ENCODE results near the gene PNMA1. TPM values are rescaled to one million over a fixed set of nuclear protein-coding genes. Genes with fewer than 3 reads are reported as not detected.

Gene PNMA1
- total RNA-seq, 1 experiment from 2014 or later = 24.6 TPM

DNA sequence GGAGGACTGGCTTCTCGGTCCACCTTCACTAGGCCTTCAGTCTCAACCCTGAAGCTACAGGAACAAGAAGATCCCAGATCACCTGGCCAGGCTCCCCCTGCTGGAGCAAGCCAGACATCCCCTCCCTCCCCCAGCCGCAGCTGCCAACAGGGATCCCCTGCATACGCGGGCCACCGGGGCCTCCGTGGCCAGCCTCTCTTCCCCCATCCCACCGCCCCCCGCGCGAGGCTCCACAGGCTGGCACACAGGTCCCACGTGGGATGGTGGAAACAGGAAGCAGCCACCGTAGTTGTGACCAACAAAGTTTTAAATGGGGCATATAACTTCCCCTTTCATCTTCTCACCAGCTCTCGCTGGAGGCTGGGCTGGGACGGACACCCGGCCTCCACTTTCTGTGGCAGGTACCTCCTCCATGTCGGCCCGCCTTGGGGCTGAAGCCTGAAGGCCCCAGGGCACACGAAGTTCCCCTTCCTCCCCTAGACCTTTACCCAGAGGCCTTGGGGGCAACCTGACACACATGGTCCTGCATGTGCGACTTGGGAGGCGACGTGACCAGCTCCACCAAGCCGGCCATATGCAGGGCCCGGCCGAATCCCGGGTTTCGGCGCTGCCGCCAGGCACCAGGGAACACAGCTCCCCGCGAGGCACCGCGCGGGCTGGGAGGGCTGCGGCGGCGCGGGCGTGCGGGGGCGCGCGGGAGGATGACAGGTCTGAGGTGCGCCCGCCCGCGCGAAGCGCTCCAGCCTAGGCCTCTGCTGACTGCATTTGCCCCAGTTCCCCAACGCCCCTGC lies 44.4 kb upstream of the PNMA1 start:
- Histone ChIP-seq H2AFZ (ENCODE audit: low read depth, low read length, poor library complexity, severe bottlenecking) (no peak overlapping the region), H3K4me1 (ENCODE audit: control insufficient read depth in 1 of 2, insufficient read depth in 2 of 2, low read length in 2 of 2) (peaks cover 41 to 78% of the 10 kb centered on the region in 2 experiments), H3K27me3 (ENCODE audit: insufficient read depth, low read length) (no peaks in the 10 kb centered on the region), H3K4me3 (replicated peaks in 1 of 2; ENCODE audit: low read depth in 1 of 2, low read length in 2 of 2) (peak overlapping the region; percentile 79), H4K20me1 (ENCODE audit: insufficient read depth) (no peaks in the 10 kb centered on the region), H3K9ac (ENCODE audit: low read length) (peak overlapping the region; percentile 87), H3K79me2 (ENCODE audit: insufficient read depth, low read length) (peaks cover 56% of the 10 kb centered on the region), H3K36me3 (ENCODE audit: control insufficient read depth in 1 of 2, insufficient read depth in 2 of 2, low read length in 2 of 2) (no peaks in the 10 kb centered on the region), H3K9me2 (ENCODE audit: insufficient read depth) (no peaks in the 10 kb centered on the region), H3K27ac (ENCODE audit: low read depth, low read length) (peak overlapping the region; percentile 95), H3K4me2 (ENCODE audit: low read length) (peak overlapping the region; percentile 96), H3K9me3 (ENCODE audit: control insufficient read depth in 1 of 2, insufficient read depth in 1 of 2, low read depth in 1 of 2, low read length in 2 of 2) (no peaks in the 10 kb centered on the region)
- no TSS peak for BruUV-seq (replicated peaks)
- ChIA-PET CTCF (interaction anchor here (0.7 to 3.2 kb wide), 14 partner anchors 9 to 128 kb away, joined by 3 to 34 read pairs (median 4); partner anchors contain the start of genes PTGR2 and ZNF410), POLR2A (interaction anchor here (1.0 to 3.3 kb wide), 7 partner anchors 14 to 93 kb away, joined by 3 to 14 read pairs (median 5); partner anchors contain the start of gene PTGR2), RAD21 (ENCODE audit: low non-redundant PET in 1 of 2, low total read pairs in 2 of 2, uncharacterized antibody in 2 of 2, unreplicated experiment in 2 of 2) (interaction anchor here (0.7 to 2.0 kb wide), 4 partner anchors 13 to 65 kb away, joined by 3 to 10 read pairs (median 6); no protein-coding TSS in a partner anchor)
- TF ChIP-seq ZNF274 (IDR thresholded peaks at IDR 0.05; ENCODE audit: low read depth, low read length) (no peak), RAD21 (IDR thresholded peaks at IDR 0.05; ENCODE audit: low read depth) (no peak), POLR2AphosphoS5 (IDR thresholded peaks at IDR 0.05; ENCODE audit: low read depth, low read length) (0 out of 2 replicates have a peak, but pooled peaks have one; percentile 25), EGR1 (IDR thresholded peaks at IDR 0.05; ENCODE audit: low read depth) (no peak), FOSL1 (IDR thresholded peaks at IDR 0.05; ENCODE audit: low read depth) (no peak), SIN3A (IDR thresholded peaks at IDR 0.05; ENCODE audit: low read depth) (no peak), TCF7L2 (IDR thresholded peaks at IDR 0.05; ENCODE audit: borderline replicate concordance, extremely low read depth, insufficient read depth, insufficient read length) (peak; percentile 19), SRF (IDR thresholded peaks at IDR 0.05; ENCODE audit: low read depth) (no peak), CEBPB (IDR thresholded peaks at IDR 0.05; ENCODE audit: low read depth) (no peak), YY1 (IDR thresholded peaks at IDR 0.05; ENCODE audit: extremely low read depth, insufficient replicate concordance, low read depth, low read length) (no peak), JUND (IDR thresholded peaks at IDR 0.05) (no peak), CBX3 (IDR thresholded peaks at IDR 0.05; ENCODE audit: low read depth) (no peak), POLR2A (IDR thresholded peaks at IDR 0.05; ENCODE audit: borderline replicate concordance, extremely low read depth, insufficient read depth, insufficient read length) (no peak), ZFX (IDR thresholded peaks at IDR 0.05) (peak; percentile 73)
- TF ChIP-seq, protein P1, sequence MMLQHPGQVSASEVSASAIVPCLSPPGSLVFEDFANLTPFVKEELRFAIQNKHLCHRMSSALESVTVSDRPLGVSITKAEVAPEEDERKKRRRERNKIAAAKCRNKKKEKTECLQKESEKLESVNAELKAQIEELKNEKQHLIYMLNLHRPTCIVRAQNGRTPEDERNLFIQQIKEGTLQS (IDR thresholded peaks at IDR 0.05) = no peak
- TF ChIP-seq, protein P2, sequence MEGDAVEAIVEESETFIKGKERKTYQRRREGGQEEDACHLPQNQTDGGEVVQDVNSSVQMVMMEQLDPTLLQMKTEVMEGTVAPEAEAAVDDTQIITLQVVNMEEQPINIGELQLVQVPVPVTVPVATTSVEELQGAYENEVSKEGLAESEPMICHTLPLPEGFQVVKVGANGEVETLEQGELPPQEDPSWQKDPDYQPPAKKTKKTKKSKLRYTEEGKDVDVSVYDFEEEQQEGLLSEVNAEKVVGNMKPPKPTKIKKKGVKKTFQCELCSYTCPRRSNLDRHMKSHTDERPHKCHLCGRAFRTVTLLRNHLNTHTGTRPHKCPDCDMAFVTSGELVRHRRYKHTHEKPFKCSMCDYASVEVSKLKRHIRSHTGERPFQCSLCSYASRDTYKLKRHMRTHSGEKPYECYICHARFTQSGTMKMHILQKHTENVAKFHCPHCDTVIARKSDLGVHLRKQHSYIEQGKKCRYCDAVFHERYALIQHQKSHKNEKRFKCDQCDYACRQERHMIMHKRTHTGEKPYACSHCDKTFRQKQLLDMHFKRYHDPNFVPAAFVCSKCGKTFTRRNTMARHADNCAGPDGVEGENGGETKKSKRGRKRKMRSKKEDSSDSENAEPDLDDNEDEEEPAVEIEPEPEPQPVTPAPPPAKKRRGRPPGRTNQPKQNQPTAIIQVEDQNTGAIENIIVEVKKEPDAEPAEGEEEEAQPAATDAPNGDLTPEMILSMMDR (IDR thresholded peaks at IDR 0.05 in 2 of 3, conservative IDR thresholded peaks at IDR 0.05 in 1 of 3; ENCODE audit: borderline replicate concordance in 1 of 3, insufficient read depth in 1 of 3, low read depth in 2 of 3, low read length in 2 of 3) = peak in 2 of 3 experiments; percentile 77 to 78; a peak in 4 of 6 replicates
- TF ChIP-seq, protein P3, sequence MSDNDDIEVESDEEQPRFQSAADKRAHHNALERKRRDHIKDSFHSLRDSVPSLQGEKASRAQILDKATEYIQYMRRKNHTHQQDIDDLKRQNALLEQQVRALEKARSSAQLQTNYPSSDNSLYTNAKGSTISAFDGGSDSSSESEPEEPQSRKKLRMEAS (IDR thresholded peaks at IDR 0.05) = no peak
- TF ChIP-seq, protein P4, sequence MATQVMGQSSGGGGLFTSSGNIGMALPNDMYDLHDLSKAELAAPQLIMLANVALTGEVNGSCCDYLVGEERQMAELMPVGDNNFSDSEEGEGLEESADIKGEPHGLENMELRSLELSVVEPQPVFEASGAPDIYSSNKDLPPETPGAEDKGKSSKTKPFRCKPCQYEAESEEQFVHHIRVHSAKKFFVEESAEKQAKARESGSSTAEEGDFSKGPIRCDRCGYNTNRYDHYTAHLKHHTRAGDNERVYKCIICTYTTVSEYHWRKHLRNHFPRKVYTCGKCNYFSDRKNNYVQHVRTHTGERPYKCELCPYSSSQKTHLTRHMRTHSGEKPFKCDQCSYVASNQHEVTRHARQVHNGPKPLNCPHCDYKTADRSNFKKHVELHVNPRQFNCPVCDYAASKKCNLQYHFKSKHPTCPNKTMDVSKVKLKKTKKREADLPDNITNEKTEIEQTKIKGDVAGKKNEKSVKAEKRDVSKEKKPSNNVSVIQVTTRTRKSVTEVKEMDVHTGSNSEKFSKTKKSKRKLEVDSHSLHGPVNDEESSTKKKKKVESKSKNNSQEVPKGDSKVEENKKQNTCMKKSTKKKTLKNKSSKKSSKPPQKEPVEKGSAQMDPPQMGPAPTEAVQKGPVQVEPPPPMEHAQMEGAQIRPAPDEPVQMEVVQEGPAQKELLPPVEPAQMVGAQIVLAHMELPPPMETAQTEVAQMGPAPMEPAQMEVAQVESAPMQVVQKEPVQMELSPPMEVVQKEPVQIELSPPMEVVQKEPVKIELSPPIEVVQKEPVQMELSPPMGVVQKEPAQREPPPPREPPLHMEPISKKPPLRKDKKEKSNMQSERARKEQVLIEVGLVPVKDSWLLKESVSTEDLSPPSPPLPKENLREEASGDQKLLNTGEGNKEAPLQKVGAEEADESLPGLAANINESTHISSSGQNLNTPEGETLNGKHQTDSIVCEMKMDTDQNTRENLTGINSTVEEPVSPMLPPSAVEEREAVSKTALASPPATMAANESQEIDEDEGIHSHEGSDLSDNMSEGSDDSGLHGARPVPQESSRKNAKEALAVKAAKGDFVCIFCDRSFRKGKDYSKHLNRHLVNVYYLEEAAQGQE (IDR thresholded peaks at IDR 0.05; ENCODE audit: low read depth) = no peak
- intact Hi-C loops (cut with micrococcal nuclease) = loop anchor here (1.0 kb wide), 2 partner anchors 28 to 30 kb away; no protein-coding TSS in a partner anchor
- ATAC-seq (peak; percentile 66), DNase-seq (ENCODE audit: low read depth, low spot score) (peak; percentile 63)

Measured in HCT116 (cell line).